DMS 273 treated with DMSO at 0.1 percent for 48 hours (cell line): ENCODE results near the gene EXOC6B.
A peak's percentile ranks its signal among the peaks of the same experiment; 100 is the strongest.

Source experiments
- DNase-seq: peaks from one replicate; lab custom pipeline; 2025; lab: John Stamatoyannopoulos, UW

Gene EXOC6B

GRCh38 chr2:72788756-72789155 lies 37.1 kb downstream of the EXOC6B start:
- DNase-seq = no peak

- DNase-seq = no peak
Observed at GRCh38 chr2:72785517-72785916, 40.3 kb downstream of the EXOC6B start.

GRCh38 chr2:72782520-72782919 lies 43.3 kb downstream of the EXOC6B start:
- DNase-seq = no peak

- no peak for DNase-seq
Observed at GRCh38 chr2:72781480-72781879, 44.4 kb downstream of the EXOC6B start.

- DNase-seq = peak; percentile 8
Observed at GRCh38 chr2:72780477-72780876, 45.4 kb downstream of the EXOC6B start.

- no peak for DNase-seq
Observed at GRCh38 chr2:72779495-72779894, 46.3 kb downstream of the EXOC6B start.

GRCh38 chr2:72778410-72778809 lies 47.4 kb downstream of the EXOC6B start:
- no peak for DNase-seq

GRCh38 chr2:72770879-72771461 lies 54.9 kb downstream of the EXOC6B start:
- peak; percentile 21 for DNase-seq

- DNase-seq = no peak
Observed at GRCh38 chr2:72765997-72766609, 59.7 kb downstream of the EXOC6B start.

GRCh38 chr2:72762276-72762675 lies 63.6 kb downstream of the EXOC6B start:
- no peak for DNase-seq

- no peak for DNase-seq
Observed at GRCh38 chr2:72759755-72760154, 66.1 kb downstream of the EXOC6B start.

GRCh38 chr2:72757177-72757775 lies 68.6 kb downstream of the EXOC6B start:
- DNase-seq = peak; percentile 44

- DNase-seq = no peak
Observed at GRCh38 chr2:72755647-72756423, 70.0 kb downstream of the EXOC6B start.

- no peak for DNase-seq
Observed at GRCh38 chr2:72754628-72755320, 71.1 kb downstream of the EXOC6B start.

GRCh38 chr2:72750977-72751639 lies 74.7 kb downstream of the EXOC6B start:
- DNase-seq = no peak

GRCh38 chr2:72750466-72750865 lies 75.4 kb downstream of the EXOC6B start:
- DNase-seq = no peak

- no peak for DNase-seq
Observed at GRCh38 chr2:72747344-72747743, 78.5 kb downstream of the EXOC6B start.

GRCh38 chr2:72745679-72746368 lies 80.0 kb downstream of the EXOC6B start:
- peak; percentile 22 for DNase-seq

- no peak for DNase-seq
Observed at GRCh38 chr2:72744049-72744448, 81.8 kb downstream of the EXOC6B start.

GRCh38 chr2:72743481-72743880 lies 82.4 kb downstream of the EXOC6B start:
- DNase-seq = no peak

- DNase-seq = no peak
Observed at GRCh38 chr2:72738096-72738495, 87.7 kb downstream of the EXOC6B start.
